ENCODE results near the gene CDIPT. TPM values are rescaled to one million over a fixed set of nuclear protein-coding genes. Genes with fewer than 3 reads are reported as not detected.

CDIPT gene
- total and polyA plus RNA-seq, 2 experiments from 2014 or later, result 97.1 to 147 TPM

DNA sequence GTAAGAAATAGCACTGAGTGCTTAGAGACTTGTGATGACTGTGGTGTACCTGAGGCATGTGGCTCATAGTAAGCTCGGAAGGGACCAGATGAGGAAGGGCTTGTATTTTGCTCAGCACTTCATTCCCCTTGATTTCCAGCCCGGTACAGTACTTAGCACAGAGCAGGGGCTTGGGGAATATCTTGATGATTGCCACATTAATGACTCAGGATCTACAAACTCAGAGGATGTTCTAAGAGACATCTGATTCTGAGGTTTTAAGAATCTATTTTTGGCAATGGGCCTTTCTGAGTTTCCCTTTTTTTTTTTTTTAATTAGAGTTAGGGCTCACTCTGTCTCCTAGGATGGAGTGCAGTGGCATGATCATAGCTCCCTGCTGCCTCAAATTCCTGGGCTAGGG lies 46.4 kb upstream of the CDIPT start:
- no peak for DNase-seq (ENCODE audit: low spot score)
- TF ChIP-seq EZH2 (IDR thresholded peaks at IDR 0.05; ENCODE audit: borderline replicate concordance), result no peak
- TF ChIP-seq, protein P1, sequence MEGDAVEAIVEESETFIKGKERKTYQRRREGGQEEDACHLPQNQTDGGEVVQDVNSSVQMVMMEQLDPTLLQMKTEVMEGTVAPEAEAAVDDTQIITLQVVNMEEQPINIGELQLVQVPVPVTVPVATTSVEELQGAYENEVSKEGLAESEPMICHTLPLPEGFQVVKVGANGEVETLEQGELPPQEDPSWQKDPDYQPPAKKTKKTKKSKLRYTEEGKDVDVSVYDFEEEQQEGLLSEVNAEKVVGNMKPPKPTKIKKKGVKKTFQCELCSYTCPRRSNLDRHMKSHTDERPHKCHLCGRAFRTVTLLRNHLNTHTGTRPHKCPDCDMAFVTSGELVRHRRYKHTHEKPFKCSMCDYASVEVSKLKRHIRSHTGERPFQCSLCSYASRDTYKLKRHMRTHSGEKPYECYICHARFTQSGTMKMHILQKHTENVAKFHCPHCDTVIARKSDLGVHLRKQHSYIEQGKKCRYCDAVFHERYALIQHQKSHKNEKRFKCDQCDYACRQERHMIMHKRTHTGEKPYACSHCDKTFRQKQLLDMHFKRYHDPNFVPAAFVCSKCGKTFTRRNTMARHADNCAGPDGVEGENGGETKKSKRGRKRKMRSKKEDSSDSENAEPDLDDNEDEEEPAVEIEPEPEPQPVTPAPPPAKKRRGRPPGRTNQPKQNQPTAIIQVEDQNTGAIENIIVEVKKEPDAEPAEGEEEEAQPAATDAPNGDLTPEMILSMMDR (IDR thresholded peaks at IDR 0.05; ENCODE audit: poor library complexity), result no peak
- TF ChIP-seq EZH2phosphoT487 (IDR thresholded peaks at IDR 0.05; ENCODE audit: low read depth, severe bottlenecking, unreplicated experiment), result no peak
- Histone ChIP-seq H3K9me3 (ENCODE audit: low read depth) (no peaks in the 10 kb centered on the region), H3K4me1 (ENCODE audit: insufficient read depth) (no peaks in the 10 kb centered on the region), H4K20me1 (ENCODE audit: insufficient read depth, poor library complexity, severe bottlenecking) (no peaks in the 10 kb centered on the region), H3K27me3 (no peaks in the 10 kb centered on the region), H3K4me3 (no peak overlapping the region), H3K27ac (no peak overlapping the region), H3K4me2 (no peak overlapping the region), H3K9me2 (replicated peaks; ENCODE audit: insufficient read depth) (no peaks in the 10 kb centered on the region), H3K36me3 (replicated peaks; ENCODE audit: insufficient read depth, low read depth) (no peaks in the 10 kb centered on the region), H2AFZ (no peak overlapping the region), H3K79me2 (no peaks in the 10 kb centered on the region)
- 86% methylated on average over 2 of the region's 2 CpGs for WGBS (ENCODE audit: low lambda C conversion rate, missing lambda C conversion rate)

DNA sequence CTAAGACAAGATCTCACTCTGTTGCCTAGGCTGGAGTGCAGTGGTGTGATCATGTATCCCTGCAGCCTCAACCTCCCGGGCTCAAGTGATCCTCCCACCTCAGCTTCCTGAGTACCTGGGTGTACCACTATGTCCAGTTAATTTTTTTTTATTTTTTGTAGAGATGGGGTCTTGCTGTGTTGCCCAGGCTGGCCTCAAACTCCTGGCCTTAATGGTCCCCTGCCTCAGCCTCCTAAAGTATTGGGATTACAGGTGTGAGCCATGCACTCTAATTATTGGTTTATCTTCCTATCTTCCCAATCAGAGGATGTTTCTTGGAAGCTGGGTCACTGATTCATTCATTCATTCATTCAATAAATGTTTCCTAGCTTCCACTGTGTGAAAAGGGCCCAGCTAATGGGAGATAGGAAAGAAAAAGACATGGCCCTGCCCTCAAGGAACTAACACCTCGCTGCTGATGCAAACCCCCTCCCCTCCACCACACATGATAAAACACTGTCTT lies 45.7 kb upstream of the CDIPT start:
- Histone ChIP-seq H3K36me3 (replicated peaks; ENCODE audit: insufficient read depth, low read depth) (no peaks in the 10 kb centered on the region), H2AFZ (no peak overlapping the region), H3K9me3 (ENCODE audit: low read depth) (no peaks in the 10 kb centered on the region), H3K9me2 (replicated peaks; ENCODE audit: insufficient read depth) (no peaks in the 10 kb centered on the region), H3K4me1 (ENCODE audit: insufficient read depth) (no peaks in the 10 kb centered on the region), H4K20me1 (ENCODE audit: insufficient read depth, poor library complexity, severe bottlenecking) (no peaks in the 10 kb centered on the region), H3K4me3 (no peak overlapping the region), H3K27ac (no peak overlapping the region), H3K79me2 (no peaks in the 10 kb centered on the region), H3K4me2 (no peak overlapping the region), H3K27me3 (no peaks in the 10 kb centered on the region)
- no peak for DNase-seq (ENCODE audit: low spot score)
- WGBS (ENCODE audit: low lambda C conversion rate, missing lambda C conversion rate), result 97% methylated on average over 2 of the region's 2 CpGs
- no peak for TF ChIP-seq EZH2phosphoT487 (IDR thresholded peaks at IDR 0.05; ENCODE audit: low read depth, severe bottlenecking, unreplicated experiment)
- TF ChIP-seq, protein P1 (IDR thresholded peaks at IDR 0.05; ENCODE audit: poor library complexity), result no peak
- TF ChIP-seq EZH2 (IDR thresholded peaks at IDR 0.05; ENCODE audit: borderline replicate concordance), result no peak

DNA sequence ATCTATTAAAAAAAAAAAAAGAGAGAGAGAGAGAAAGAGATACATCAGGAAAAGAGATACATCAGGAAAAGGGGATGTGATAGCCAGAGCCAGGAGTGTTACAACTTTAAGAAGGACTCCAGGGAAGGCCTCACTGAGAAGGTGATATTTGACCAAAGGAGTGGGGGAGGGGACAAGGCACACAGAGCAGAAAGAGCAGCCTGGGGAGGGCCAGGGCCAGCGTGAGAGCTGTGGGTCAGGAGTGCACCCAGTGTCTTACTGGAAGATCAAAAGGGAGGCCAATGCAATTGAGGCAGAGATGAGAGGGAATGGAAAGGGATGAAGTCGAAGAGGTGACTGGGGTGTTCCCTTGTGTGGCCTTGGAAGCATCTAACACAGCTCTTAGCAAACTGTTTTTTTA lies 44.9 kb upstream of the CDIPT start:
- TF ChIP-seq, protein P1 (IDR thresholded peaks at IDR 0.05; ENCODE audit: poor library complexity), result no peak
- no peak for TF ChIP-seq EZH2phosphoT487 (IDR thresholded peaks at IDR 0.05; ENCODE audit: low read depth, severe bottlenecking, unreplicated experiment)
- TF ChIP-seq EZH2 (IDR thresholded peaks at IDR 0.05; ENCODE audit: borderline replicate concordance), result no peak
- Histone ChIP-seq H3K36me3 (replicated peaks; ENCODE audit: insufficient read depth, low read depth) (no peaks in the 10 kb centered on the region), H3K79me2 (no peaks in the 10 kb centered on the region), H3K4me3 (no peak overlapping the region), H3K9me2 (replicated peaks; ENCODE audit: insufficient read depth) (no peaks in the 10 kb centered on the region), H3K4me1 (ENCODE audit: insufficient read depth) (no peaks in the 10 kb centered on the region), H3K27me3 (no peaks in the 10 kb centered on the region), H3K27ac (no peak overlapping the region), H2AFZ (no peak overlapping the region), H3K9me3 (ENCODE audit: low read depth) (no peaks in the 10 kb centered on the region), H4K20me1 (ENCODE audit: insufficient read depth, poor library complexity, severe bottlenecking) (no peaks in the 10 kb centered on the region), H3K4me2 (no peak overlapping the region)
- WGBS (ENCODE audit: low lambda C conversion rate, missing lambda C conversion rate), result 100% methylated on average over 1 of the region's 2 CpGs
- no peak for DNase-seq (ENCODE audit: low spot score)
